ENCODE measurements around the gene MPHOSPH8.

GRCh38 chr13:19663416-19663979 lies 30.0 kb downstream of the MPHOSPH8 start:
- TF ChIP-seq ZFX (IDR thresholded peaks at IDR 0.05) (no peak), CTCF (conservative IDR thresholded peaks at IDR 0.05) (no peak)
